ACC112 (cell line): ENCODE data around the gene SEC61G.

Experiments used
- H2AFZ ChIP-seq: fragments of 200-600 bp; sonication (generic); one replicate; pipeline ENCODE4 v1.6.0; 2017; ENCODE audit warnings: antibody characterized with exemption, low read length; ENCODE audit not compliant: unreplicated experiment
- H3K27ac ChIP-seq: fragments of 200-600 bp; sonication (generic); 2 replicates; pipeline ENCODE4 v1.5.1; 2014; ENCODE audit warnings: low read depth, mild to moderate bottlenecking, antibody characterized with exemption, low read length, moderate library complexity
- H3K27me3 ChIP-seq: fragments of 200-600 bp; sonication (generic); 2 replicates; pipeline ENCODE4 v1.6.1; 2014; ENCODE audit warnings: mild to moderate bottlenecking, antibody characterized with exemption, low read length, moderate library complexity, mixed read lengths; ENCODE audit not compliant: insufficient read depth
- H3K36me3 ChIP-seq: fragments of 200-600 bp; sonication (generic); 2 replicates; pipeline ENCODE4 v1.6.1; 2016; ENCODE audit warnings: mild to moderate bottlenecking, antibody characterized with exemption, low read length, moderate library complexity, mixed read lengths; ENCODE audit not compliant: insufficient read depth
- H3K4me1 ChIP-seq: fragments of 200-600 bp; sonication (generic); one replicate; pipeline ENCODE4 v1.6.1; 2016; ENCODE audit warnings: low read length, mixed read lengths; ENCODE audit not compliant: insufficient read depth, unreplicated experiment, control insufficient read depth
- H3K4me3 ChIP-seq: fragments of 200-600 bp; sonication (generic); 2 replicates; pipeline ENCODE4 v1.5.1; 2014; ENCODE audit warnings: mild to moderate bottlenecking, low read depth, low read length
- H3K79me2 ChIP-seq: fragments of 200-600 bp; sonication (generic); one replicate; pipeline ENCODE4 v1.6.0; 2016; ENCODE audit warnings: low read length; ENCODE audit not compliant: control insufficient read depth, unreplicated experiment, insufficient read depth

The SEC61G gene

DNA sequence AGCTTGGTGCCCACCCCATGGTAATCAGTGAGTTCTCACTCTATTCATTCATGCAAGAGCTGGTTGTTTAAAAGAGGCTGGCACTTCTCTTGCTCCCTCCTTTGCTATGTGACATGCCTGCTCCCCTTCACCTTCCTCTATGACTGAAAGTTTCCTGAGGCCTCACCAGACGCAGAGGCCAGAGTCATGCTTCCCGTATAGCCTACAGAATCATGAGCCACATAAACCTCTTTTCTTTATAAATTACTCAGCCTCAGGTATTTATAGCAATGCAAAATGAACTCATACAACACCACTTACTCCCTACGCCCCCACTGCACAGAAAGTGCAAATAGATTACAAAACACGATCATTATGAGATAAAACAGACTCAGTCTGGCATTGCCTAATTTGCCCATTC lies 39.0 kb downstream of the SEC61G start:
- Histone ChIP-seq H3K36me3 (no peaks in the 10 kb centered on the region), H3K4me3 (no peak overlapping the region), H3K79me2 (no peaks in the 10 kb centered on the region), H2AFZ (no peak overlapping the region), H3K4me1 (no peaks in the 10 kb centered on the region), H3K27ac (no peak overlapping the region), H3K27me3 (peaks cover 25% of the 10 kb centered on the region; the same call in 1 of the 2 replicates)

DNA sequence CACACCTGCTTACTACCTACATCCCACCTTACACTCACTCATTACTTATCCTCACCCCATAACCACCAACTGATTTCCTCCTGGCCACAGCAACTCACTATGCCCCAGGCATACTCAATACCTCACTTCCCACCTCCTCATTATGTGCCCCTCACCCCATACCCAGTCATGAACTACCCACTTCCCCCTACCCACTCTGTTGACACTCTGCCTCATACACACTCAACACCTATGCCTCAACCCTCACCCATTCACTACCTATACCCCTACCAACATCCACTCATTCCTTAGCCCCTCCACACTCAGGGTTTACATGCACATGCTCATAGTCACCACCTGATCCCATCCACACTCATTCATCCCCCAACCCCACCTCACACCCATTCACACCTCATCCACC lies 39.6 kb downstream of the SEC61G start:
- no peaks in the 10 kb centered on the region for H3K36me3 ChIP-seq
- no peak overlapping the region for H2AFZ ChIP-seq
- no peak overlapping the region for H3K27ac ChIP-seq
- no peak overlapping the region for H3K4me3 ChIP-seq
- H3K27me3 ChIP-seq, result peaks cover 21% of the 10 kb centered on the region; the same call in 1 of the 2 replicates
- no peaks in the 10 kb centered on the region for H3K4me1 ChIP-seq
- H3K79me2 ChIP-seq, result no peaks in the 10 kb centered on the region

DNA sequence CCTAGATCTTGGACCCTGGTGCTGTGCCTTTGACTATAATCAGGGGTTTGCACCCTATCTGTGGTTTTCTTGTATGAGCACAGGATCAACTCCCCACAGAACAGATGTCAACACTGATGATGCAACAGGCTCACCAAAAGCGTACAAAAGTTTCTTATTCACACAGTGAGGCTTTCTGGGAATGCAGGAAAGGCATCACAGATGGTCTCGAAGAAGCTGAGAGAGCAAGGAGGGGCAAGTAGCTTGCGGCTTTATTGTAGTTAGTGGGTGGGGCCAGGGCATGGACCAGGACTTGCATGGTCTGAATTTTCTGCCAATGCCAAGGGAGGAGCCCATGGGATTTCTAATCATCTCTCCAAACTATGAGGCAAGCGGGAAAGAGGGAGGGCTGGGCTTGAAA lies 46.2 kb downstream of the SEC61G start:
- H3K27ac ChIP-seq, result no peak overlapping the region
- H3K27me3 ChIP-seq, result peaks cover 8% of the 10 kb centered on the region; the same call in 1 of the 2 replicates
- no peak overlapping the region for H2AFZ ChIP-seq
- H3K79me2 ChIP-seq, result no peaks in the 10 kb centered on the region
- H3K36me3 ChIP-seq, result no peaks in the 10 kb centered on the region
- no peak overlapping the region for H3K4me3 ChIP-seq
- no peaks in the 10 kb centered on the region for H3K4me1 ChIP-seq

DNA sequence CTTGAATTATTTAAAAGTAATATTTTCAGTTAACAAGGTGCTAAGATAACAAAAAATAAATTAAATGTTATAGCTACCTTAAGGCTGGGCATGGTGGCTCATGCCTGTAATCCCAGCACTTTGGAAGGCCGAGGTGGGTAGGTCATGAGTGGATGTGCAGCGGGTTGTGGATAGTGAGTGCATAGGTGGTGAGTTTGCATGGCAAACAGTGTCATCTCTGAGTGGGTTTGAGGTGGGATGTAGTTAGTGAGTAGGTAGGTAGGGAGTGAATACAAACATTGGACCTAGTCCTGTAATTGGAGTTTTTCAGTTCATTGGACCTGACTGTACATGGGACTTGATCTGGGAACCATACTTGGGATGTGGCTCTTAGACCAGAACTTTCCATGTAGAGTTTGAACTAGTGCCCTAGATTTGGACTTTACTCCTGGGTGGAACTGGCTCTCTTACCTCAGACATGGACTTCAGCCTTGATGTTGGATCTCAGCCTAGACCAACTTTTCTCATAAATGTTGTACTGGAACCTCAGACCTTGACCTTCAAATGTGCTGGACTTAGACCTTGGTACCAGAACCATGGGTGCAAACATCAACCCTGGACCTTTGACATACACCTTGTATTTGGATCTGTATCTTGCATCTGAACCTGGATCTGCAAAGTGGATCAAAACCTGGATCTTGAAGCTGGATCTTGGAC lies 47.0 kb downstream of the SEC61G start:
- Histone ChIP-seq H3K4me1 (no peaks in the 10 kb centered on the region), H3K27me3 (peaks cover 8% of the 10 kb centered on the region; the same call in 1 of the 2 replicates), H2AFZ (no peak overlapping the region), H3K27ac (no peak overlapping the region), H3K4me3 (no peak overlapping the region), H3K36me3 (no peaks in the 10 kb centered on the region), H3K79me2 (no peaks in the 10 kb centered on the region)

DNA sequence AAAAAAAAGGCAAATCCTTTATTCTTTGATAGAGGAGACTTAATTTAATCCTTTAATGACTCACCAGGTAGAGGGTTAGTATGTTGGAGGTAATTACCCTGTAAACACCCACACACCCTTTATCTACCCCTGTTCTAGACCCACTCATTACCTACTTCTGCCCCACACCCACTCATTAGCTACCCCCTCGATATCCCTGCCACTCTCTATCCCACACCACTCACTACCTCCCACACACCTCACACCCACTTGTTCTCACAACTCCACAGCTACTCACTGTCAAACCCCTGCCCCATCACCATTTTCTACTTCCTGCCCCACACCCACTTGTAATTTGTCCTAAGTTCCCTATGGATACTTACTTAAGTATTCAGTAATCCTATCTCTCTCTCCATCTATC lies 49.7 kb downstream of the SEC61G start:
- Histone ChIP-seq H2AFZ (no peak overlapping the region), H3K4me3 (no peak overlapping the region), H3K27ac (no peak overlapping the region), H3K79me2 (no peaks in the 10 kb centered on the region), H3K27me3 (peaks cover 8% of the 10 kb centered on the region; the same call in 1 of the 2 replicates), H3K4me1 (no peaks in the 10 kb centered on the region), H3K36me3 (no peaks in the 10 kb centered on the region)

DNA sequence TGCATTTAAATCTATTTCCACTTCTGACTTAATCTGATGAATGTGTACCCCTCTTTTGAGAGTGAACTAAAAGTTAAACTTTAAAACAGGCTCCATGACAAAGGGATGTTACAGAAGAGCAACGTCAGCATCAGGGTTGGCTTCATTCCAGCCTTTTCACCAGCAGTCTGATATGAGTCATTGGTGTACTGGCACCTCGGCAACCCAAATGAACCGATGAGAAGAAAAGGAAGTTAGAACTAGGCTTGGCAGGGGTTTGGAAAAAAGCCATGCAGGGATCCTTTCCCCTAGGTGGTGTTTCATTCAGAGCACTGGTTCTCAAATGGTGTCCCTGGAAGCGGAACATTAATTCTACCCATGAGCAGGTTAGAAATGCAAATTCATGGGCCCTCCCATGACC lies 53.6 kb downstream of the SEC61G start:
- Histone ChIP-seq H3K27ac (no peak overlapping the region), H3K36me3 (no peaks in the 10 kb centered on the region), H3K27me3 (peaks cover 20% of the 10 kb centered on the region), H3K4me3 (no peak overlapping the region), H3K79me2 (no peaks in the 10 kb centered on the region), H2AFZ (no peak overlapping the region), H3K4me1 (no peaks in the 10 kb centered on the region)

DNA sequence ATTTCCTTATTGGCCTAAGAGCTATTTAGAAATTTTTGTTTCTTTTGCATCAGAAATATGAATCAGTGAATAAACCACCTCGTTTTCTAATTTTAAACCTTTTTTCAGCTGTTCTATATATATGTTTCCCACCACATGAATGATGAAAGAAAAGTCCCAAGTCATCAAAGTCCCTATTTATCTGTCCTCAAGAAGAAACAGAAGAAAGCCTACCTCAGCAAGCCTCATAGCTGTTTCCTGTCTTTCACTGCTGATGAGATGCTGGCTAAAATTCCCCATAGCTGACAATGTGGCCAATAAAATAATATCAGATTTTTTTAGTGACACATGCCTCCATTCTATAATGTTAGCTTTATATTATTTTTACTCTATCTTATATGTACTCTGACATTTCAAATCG lies 54.2 kb downstream of the SEC61G start:
- Histone ChIP-seq H3K27ac (no peak overlapping the region), H3K4me1 (no peaks in the 10 kb centered on the region), H3K79me2 (no peaks in the 10 kb centered on the region), H3K36me3 (no peaks in the 10 kb centered on the region), H2AFZ (no peak overlapping the region), H3K27me3 (peaks cover 25% of the 10 kb centered on the region), H3K4me3 (no peak overlapping the region)
